Measurements from ENCODE around the gene NREP.

- no peak for TF ChIP-seq POLR2A (IDR thresholded peaks at IDR 0.05; ENCODE audit: borderline replicate concordance, extremely low read depth, insufficient read depth, insufficient read length)
- TF ChIP-seq REST (IDR thresholded peaks at IDR 0.05; ENCODE audit: low read depth) = no peak
- TF ChIP-seq CTCF (IDR thresholded peaks at IDR 0.05 in 2 of 3, conservative IDR thresholded peaks at IDR 0.05 in 1 of 3; ENCODE audit: borderline replicate concordance in 1 of 3, insufficient read depth in 1 of 3, low read depth in 2 of 3, low read length in 2 of 3) = no peak
- TF ChIP-seq CEBPB (IDR thresholded peaks at IDR 0.05; ENCODE audit: low read depth) = no peak
- no peak for TF ChIP-seq EGR1 (IDR thresholded peaks at IDR 0.05; ENCODE audit: low read depth)
- no peak for TF ChIP-seq SP1 (IDR thresholded peaks at IDR 0.05; ENCODE audit: low read depth)
- TF ChIP-seq EZH2phosphoT487 (IDR thresholded peaks at IDR 0.05; ENCODE audit: borderline replicate concordance) = no peak
- no peak for TF ChIP-seq EZH2 (IDR thresholded peaks at IDR 0.05)
- no peak for TF ChIP-seq TCF7L2 (IDR thresholded peaks at IDR 0.05; ENCODE audit: borderline replicate concordance, extremely low read depth, insufficient read depth, insufficient read length)
- TF ChIP-seq POLR2AphosphoS5 (IDR thresholded peaks at IDR 0.05; ENCODE audit: low read depth, low read length) = no peak
- TF ChIP-seq MAX (IDR thresholded peaks at IDR 0.05) = no peak
These were observed 52.4 kb downstream of the NREP start for GRCh38 chr5:111704452-111705085.
